ENCODE measurements around the gene SERPINB13.

SERPINB13 gene, protein sequence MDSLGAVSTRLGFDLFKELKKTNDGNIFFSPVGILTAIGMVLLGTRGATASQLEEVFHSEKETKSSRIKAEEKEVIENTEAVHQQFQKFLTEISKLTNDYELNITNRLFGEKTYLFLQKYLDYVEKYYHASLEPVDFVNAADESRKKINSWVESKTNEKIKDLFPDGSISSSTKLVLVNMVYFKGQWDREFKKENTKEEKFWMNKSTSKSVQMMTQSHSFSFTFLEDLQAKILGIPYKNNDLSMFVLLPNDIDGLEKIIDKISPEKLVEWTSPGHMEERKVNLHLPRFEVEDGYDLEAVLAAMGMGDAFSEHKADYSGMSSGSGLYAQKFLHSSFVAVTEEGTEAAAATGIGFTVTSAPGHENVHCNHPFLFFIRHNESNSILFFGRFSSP

DNA sequence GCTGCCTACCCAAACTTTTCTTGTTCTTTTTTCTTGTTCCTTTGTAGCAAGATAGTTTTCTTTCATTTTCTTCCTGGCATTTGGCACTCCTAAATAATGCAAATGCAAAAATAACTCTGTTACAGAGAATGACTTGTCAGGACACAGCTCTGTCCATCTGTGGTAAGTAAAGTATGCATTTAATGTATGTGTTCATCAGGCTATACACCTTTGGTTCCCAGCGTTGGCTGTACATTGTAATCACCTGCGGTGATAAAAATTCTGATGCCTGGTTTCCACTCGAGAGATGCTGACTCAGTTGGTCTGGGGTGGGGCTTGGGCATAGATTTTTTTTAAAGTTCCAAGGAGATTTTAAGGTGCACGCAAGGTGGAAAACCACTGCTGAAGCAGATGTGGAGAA is at the start of gene SERPINB13:
TSS of gene SERPINB13 (plus strand) at position 378 of the 400 bp plus-strand sequence. CDS start 1,325 bp downstream, outside the sequence.
- in situ Hi-C loops (cut with MboI; ENCODE audit: low sequenced_read_pairs, unreplicated experiment), result loop anchor here (10.0 kb wide), 1 partner anchor 248 kb away; no protein-coding TSS in a partner anchor
- DNase-seq (ENCODE audit: low spot score), result no peak
- TF ChIP-seq, protein P1, sequence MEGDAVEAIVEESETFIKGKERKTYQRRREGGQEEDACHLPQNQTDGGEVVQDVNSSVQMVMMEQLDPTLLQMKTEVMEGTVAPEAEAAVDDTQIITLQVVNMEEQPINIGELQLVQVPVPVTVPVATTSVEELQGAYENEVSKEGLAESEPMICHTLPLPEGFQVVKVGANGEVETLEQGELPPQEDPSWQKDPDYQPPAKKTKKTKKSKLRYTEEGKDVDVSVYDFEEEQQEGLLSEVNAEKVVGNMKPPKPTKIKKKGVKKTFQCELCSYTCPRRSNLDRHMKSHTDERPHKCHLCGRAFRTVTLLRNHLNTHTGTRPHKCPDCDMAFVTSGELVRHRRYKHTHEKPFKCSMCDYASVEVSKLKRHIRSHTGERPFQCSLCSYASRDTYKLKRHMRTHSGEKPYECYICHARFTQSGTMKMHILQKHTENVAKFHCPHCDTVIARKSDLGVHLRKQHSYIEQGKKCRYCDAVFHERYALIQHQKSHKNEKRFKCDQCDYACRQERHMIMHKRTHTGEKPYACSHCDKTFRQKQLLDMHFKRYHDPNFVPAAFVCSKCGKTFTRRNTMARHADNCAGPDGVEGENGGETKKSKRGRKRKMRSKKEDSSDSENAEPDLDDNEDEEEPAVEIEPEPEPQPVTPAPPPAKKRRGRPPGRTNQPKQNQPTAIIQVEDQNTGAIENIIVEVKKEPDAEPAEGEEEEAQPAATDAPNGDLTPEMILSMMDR (IDR thresholded peaks at IDR 0.05; ENCODE audit: borderline replicate concordance, control extremely low read depth, extremely low read depth, insufficient read depth, missing control alignments), result no peak

DNA sequence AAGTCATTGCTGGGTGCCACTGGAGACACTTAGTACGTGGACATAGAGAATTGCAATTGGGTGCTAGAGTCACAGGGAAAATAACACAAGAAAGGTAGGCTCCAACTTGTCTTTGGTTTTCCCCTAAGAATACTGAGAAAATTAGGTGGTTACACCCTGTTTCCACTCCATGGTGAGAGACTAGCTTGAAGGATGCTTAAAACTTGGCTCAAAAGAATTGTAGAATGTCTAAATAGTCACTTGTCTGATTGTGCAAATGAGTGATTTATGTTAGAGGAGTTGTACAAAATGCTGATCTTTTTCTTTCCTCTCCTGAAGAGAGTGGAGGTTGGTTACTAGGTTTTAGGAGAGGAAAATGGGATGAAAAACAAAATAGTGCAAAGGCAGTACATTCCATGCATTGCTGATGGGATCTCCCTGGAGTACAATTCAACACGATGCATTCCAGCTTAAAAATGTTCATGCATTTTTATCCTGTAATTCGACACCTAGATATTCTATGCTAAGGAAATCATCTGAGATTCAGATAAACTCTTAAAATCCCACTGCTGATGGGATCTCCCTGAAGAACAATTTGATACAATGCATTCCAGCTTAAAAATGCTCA is 47.1 kb upstream of the SERPINB13 start:
- in situ Hi-C loops (cut with MboI; ENCODE audit: low sequenced_read_pairs, unreplicated experiment), result no loop called here
- TF ChIP-seq, protein P1 (IDR thresholded peaks at IDR 0.05; ENCODE audit: borderline replicate concordance, control extremely low read depth, extremely low read depth, insufficient read depth, missing control alignments), result no peak
- no peak for DNase-seq (ENCODE audit: low spot score)

DNA sequence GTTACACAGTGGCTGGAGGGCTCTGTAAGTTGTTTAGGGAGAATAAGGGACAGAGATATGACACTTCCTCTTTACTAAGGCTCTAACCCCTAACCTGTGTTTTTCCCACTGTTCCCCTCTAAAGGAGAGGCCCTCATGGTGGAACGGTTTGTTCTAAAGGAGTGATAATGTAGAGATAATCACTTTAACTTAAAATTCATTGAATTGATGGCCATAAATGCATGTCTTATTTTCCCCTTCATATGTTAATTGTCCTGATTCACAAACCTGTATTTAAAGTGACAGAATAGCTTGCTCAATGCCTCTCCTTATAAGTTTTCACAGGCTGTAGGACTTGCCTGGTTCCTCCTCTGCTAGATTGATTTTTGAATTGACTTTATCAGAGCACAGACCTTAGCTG is 45.1 kb upstream of the SERPINB13 start, which contains the start of gene SERPINB12:
TSS of gene SERPINB12 (plus strand) at position 301 of the 400 bp plus-strand sequence. CDS start 13,791 bp downstream, outside the sequence.
- no peak for DNase-seq (ENCODE audit: low spot score)
- TF ChIP-seq, protein P1 (IDR thresholded peaks at IDR 0.05; ENCODE audit: borderline replicate concordance, control extremely low read depth, extremely low read depth, insufficient read depth, missing control alignments), result no peak
- in situ Hi-C loops (cut with MboI; ENCODE audit: low sequenced_read_pairs, unreplicated experiment), result no loop called here

DNA sequence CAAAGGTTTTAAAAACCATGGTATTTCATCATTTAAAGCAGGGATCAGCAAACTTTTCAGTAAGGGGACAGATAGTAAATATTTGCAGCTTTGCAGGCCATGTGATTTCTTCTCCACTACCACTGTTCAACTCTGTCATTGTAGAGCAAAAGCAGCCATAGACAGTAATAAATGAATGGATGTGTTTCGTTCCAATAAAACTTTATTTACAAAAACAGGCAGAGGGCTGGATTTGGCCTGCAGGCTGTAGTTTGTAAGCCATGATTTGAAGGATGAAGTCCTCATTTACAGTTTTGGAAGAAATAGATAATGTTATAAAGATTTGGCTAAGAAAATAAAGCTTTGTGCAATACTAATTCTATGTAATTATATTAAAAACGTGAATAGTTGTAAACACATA is 43.1 kb upstream of the SERPINB13 start:
- in situ Hi-C loops (cut with MboI; ENCODE audit: low sequenced_read_pairs, unreplicated experiment), result no loop called here
- DNase-seq (ENCODE audit: low spot score), result no peak
- TF ChIP-seq, protein P1 (IDR thresholded peaks at IDR 0.05; ENCODE audit: borderline replicate concordance, control extremely low read depth, extremely low read depth, insufficient read depth, missing control alignments), result no peak

DNA sequence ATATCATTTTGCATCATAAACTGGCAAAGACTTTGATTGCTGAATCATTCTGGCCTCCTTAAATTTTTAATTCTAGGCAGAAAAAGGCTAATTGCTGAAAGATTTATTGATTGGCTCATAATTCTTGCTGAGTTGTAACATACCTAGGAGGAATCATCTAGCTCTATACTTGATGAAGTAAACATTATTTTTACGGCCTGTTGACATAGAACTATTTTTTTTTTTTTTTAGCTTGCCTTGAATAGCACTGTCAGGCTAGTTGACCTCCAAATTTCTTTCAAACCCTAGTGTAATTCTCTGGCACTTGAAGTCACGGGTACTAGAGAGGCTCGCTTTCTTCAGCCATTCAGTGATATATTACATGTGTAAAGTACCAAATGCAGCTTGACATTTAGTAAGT is 42.1 kb upstream of the SERPINB13 start:
- TF ChIP-seq, protein P1 (IDR thresholded peaks at IDR 0.05; ENCODE audit: borderline replicate concordance, control extremely low read depth, extremely low read depth, insufficient read depth, missing control alignments), result no peak
- in situ Hi-C loops (cut with MboI; ENCODE audit: low sequenced_read_pairs, unreplicated experiment), result no loop called here
- no peak for DNase-seq (ENCODE audit: low spot score)

DNA sequence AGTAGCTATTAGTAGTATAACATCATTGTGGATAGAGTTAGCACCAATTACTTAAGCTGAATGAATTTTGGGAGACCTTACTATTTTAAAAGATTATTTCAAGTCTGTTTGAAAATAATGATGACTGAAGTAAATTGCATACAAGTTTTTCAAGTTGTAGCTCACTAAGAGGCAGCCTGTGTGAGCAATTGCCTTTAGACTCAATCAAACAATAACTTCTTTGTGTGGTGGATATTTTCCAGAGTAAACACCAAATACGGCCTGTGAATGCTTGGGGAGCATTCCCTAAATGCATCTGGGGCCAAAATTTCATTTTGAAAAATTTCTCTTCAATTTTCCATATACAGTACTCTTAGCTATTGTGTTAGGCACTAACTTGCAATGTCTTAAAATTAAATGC is 37.1 kb upstream of the SERPINB13 start:
- in situ Hi-C loops (cut with MboI; ENCODE audit: low sequenced_read_pairs, unreplicated experiment), result no loop called here
- no peak for DNase-seq (ENCODE audit: low spot score)
- TF ChIP-seq, protein P1 (IDR thresholded peaks at IDR 0.05; ENCODE audit: borderline replicate concordance, control extremely low read depth, extremely low read depth, insufficient read depth, missing control alignments), result no peak
